Renal pelvis (tissue), 12 donors: ENCODE results near the gene STK24. TPM values are rescaled to one million over a fixed set of nuclear protein-coding genes. Genes with fewer than 3 reads are reported as not detected.
"Not testable (repeated sequence)": the region's sequence is repeated elsewhere in the genome, so short reads cannot be mapped to it uniquely, and the experiment has no call there.

ENCODE experiments used
- DNase-seq: peaks from one replicate; pipeline ENCODE4 v3.0.0-alpha.2; 2013
- long read RNA-seq, 16 experiments: transcript quantifications; one replicate each; lab custom pipeline, GENCODE V29; 2026
- polyA plus RNA-seq, 3 donors: library from polyadenylated mRNA; unstranded; fragments of 120-200 nt; gene quantifications; one replicate each; pipeline ENCODE4 v1.2.1, GENCODE V29; 2013; ENCODE audit not compliant: insufficient read length in 3 of 3

Gene STK24
- 100 to 1,000 TPM; 109 to 117 (median 115) TPM for polyA plus RNA-seq
- long read RNA-seq, donor 1, full-length matches to known transcripts = 33 of 33 reads
- long read RNA-seq, donor 1, partial matches to known transcripts = 0 of 33 reads
- long read RNA-seq, donor 1, other reads (novel, unspliced or antisense) = 0 of 33 reads
- long read RNA-seq, donor 2, full-length matches to known transcripts = 27 of 27 reads
- long read RNA-seq, donor 2, partial matches to known transcripts = 0 of 27 reads
- long read RNA-seq, donor 2, other reads (novel, unspliced or antisense) = 0 of 27 reads
- long read RNA-seq, donor 3, full-length matches to known transcripts = 30 of 67 reads
- long read RNA-seq, donor 3, partial matches to known transcripts = 37 of 67 reads
- long read RNA-seq, donor 3, other reads (novel, unspliced or antisense) = 0 of 67 reads
- long read RNA-seq, donor 4, full-length matches to known transcripts = 21 of 21 reads
- long read RNA-seq, donor 4, partial matches to known transcripts = 0 of 21 reads
- long read RNA-seq, donor 4, other reads (novel, unspliced or antisense) = 0 of 21 reads
- long read RNA-seq, donor 5, full-length matches to known transcripts = 6 of 29 reads
- long read RNA-seq, donor 5, partial matches to known transcripts = 23 of 29 reads
- long read RNA-seq, donor 5, other reads (novel, unspliced or antisense) = 0 of 29 reads
- long read RNA-seq, donor 6, full-length matches to known transcripts = 21 of 21 reads
- long read RNA-seq, donor 6, partial matches to known transcripts = 0 of 21 reads
- long read RNA-seq, donor 6, other reads (novel, unspliced or antisense) = 0 of 21 reads
- long read RNA-seq, donor 7, full-length matches to known transcripts = 36 of 57 reads
- long read RNA-seq, donor 7, partial matches to known transcripts = 21 of 57 reads
- long read RNA-seq, donor 7, other reads (novel, unspliced or antisense) = 0 of 57 reads
- long read RNA-seq, donor 8, full-length matches to known transcripts = 7 of 7 reads
- long read RNA-seq, donor 8, partial matches to known transcripts = 0 of 7 reads
- long read RNA-seq, donor 8, other reads (novel, unspliced or antisense) = 0 of 7 reads
- long read RNA-seq, donor 9, full-length matches to known transcripts = 17 of 30 reads
- long read RNA-seq, donor 9, partial matches to known transcripts = 13 of 30 reads
- long read RNA-seq, donor 9, other reads (novel, unspliced or antisense) = 0 of 30 reads
- long read RNA-seq, donor 10, full-length matches to known transcripts = 20 of 31 reads
- long read RNA-seq, donor 10, partial matches to known transcripts = 11 of 31 reads
- long read RNA-seq, donor 10, other reads (novel, unspliced or antisense) = 0 of 31 reads
- long read RNA-seq, donor 11, full-length matches to known transcripts = 15 of 40 reads
- long read RNA-seq, donor 11, partial matches to known transcripts = 25 of 40 reads
- long read RNA-seq, donor 11, other reads (novel, unspliced or antisense) = 0 of 40 reads
- long read RNA-seq, donor 12, full-length matches to known transcripts = 29 of 271 reads
- long read RNA-seq, donor 12, partial matches to known transcripts = 220 of 271 reads
- long read RNA-seq, donor 12, other reads (novel, unspliced or antisense) = 22 of 271 reads
- long read RNA-seq, donor 13, full-length matches to known transcripts = 12 of 12 reads
- long read RNA-seq, donor 13, partial matches to known transcripts = 0 of 12 reads
- long read RNA-seq, donor 13, other reads (novel, unspliced or antisense) = 0 of 12 reads
- long read RNA-seq, donor 14 = 0 reads
- long read RNA-seq, donor 15 = 0 reads
- long read RNA-seq, donor 16, full-length matches to known transcripts = 23 of 23 reads
- long read RNA-seq, donor 16, partial matches to known transcripts = 0 of 23 reads
- long read RNA-seq, donor 16, other reads (novel, unspliced or antisense) = 0 of 23 reads

GRCh38 chr13:98576963-98577835 lies at the start of gene STK24:
Gene STK24, minus strand, starts transcription at chr13:98577107. Its CDS starts 321 bp downstream, at chr13:98576786.
- DNase-seq = no peak

DNA sequence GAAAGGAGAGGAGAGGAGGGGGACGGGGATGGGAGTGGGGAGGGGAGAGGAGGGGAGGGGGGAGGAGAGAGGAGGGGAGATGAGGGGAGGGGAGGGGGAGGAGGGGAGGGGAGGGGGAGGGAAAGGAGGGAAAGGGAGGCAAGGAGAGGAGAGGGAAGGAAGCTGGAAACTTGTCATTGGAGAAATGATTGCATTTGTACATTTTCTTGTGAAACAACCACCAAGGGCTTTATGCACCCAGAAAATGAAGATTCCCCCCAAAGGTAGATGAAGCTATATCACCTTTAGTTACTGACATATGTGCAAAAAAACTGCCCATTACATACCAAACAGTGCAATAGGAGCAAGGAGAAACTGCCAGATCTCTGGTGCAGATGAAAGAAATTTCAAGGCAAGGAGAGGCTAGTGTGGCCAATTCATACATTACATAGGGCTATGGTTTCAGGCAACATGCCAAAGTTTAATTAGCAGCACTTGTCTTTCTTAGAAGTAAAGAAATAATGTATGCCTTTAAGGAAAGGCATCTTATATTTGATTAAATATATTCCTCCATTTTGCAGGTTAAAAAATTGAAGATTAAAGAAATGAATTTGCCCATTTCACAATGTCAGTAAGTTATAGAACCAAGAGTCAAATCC lies 49.5 kb upstream of the STK24 start:
- no peak for DNase-seq

DNA sequence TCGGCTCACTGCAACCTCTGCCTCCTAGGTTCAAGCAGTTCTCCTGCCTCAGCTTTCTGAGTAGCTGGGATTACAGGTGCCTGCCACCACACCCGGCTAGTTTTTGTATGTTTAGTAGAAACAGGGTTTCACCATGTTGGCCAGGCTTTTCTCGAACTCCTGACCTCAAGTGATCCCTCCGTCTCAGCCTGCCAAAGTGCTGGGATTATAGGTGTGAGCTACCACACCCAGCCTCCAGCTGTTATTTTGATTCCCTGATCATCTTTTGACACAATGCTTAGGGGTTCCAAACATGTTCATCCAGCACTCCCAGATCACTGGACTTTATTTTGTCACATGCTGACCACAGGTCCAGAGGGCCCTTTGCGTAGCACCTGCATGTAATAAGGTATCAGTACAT lies 47.7 kb upstream of the STK24 start:
- not testable (repeated sequence) for DNase-seq

DNA sequence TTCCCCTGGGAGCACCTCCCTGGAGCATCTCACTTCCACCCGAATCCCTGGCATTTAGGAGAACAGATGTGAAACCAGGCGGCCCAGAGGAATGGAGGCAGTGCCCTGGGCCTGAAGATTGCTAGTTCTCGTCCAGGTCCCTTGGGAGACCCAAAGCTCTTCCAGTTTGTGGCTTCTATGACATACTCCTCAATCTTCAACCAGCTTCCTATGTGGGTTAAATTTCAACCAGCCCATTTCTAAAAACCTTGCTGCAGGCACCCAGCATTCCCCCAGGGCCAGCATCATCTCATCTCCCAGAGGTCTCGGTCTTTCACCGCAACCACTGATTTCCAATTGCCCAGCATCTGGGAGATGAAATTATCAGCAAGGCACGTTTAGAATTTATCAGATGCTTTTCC lies 46.0 kb upstream of the STK24 start:
- no peak for DNase-seq

DNA sequence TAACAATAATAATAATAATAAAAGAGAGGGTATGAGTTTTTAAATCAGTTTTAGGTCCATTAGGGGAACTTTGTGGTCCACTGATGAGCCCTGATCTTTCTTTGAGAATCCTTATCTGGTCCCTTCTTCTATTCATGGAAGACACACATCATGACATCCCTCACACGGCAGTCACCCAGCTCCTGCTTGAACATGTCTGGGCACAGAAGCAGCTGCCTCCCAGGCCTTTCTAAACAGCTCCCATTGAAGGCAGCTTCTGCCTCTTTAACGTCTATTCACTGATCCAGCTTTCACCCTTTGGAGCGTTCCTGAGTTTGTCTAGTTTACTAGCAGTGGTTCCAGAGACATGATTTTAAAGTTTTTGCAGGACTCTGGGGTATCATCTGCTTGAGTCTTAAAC lies 42.6 kb upstream of the STK24 start:
- DNase-seq = no peak

DNA sequence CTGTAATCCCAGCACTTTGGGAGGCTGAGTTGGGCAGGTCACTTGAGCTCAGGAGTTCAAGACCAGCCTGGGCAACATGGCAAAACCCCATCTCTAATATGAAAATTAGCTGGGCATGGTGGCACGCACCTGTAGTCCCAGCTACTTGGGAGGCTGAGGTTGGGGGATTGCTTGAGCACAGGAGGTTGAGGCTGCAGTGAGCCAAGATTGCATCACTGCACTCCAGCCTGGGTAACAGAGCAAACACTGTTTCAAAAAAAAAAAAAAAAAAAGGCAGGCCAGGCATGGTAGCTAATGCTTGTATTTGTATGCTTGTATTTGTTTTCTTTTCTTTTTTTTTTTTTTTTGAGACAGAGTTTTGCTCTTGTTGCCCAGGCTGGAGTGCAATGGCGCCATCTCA lies 38.7 kb upstream of the STK24 start:
- not testable (repeated sequence) for DNase-seq

DNA sequence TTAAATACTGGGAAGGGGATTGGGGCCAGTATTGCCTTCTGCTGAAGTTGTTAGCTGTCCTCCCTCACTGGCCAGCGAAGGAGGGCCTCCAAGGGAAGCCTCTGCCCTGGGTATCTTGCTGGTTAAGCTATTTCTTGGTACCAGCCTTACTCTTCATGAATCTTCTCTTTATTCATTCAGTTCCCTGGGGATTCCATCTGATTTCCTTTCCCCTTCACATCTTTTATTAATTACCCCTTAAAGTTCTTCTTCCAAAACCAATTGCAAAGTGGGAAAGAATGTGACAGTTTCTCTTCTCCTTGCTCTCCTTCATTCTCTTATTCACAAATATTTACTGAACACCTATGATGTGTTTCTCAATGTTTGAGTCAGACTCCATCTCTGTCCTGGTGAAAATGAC lies 36.7 kb upstream of the STK24 start:
- DNase-seq = no peak

DNA sequence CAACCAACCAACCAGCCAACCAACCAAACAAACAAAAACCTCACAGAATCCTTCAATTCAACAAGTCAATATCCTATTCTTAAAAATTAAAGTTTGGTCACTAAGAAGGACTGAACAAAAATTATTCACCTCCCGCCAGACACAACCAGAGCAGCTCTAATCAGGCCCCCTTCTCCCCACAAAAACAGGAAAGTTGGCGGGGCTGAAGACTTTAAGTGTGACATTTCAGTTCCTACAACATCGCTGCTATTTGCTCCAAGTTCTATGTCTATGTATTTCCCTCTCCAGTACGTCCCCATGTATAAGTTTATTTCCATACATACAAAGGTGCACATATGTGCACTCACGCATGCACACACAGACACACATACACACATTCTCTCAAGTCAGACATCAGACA lies 32.8 kb upstream of the STK24 start:
- no peak for DNase-seq

- DNase-seq = no peak
Measured at GRCh38 chr13:98606296-98606695, 29.4 kb upstream of the STK24 start.

DNA sequence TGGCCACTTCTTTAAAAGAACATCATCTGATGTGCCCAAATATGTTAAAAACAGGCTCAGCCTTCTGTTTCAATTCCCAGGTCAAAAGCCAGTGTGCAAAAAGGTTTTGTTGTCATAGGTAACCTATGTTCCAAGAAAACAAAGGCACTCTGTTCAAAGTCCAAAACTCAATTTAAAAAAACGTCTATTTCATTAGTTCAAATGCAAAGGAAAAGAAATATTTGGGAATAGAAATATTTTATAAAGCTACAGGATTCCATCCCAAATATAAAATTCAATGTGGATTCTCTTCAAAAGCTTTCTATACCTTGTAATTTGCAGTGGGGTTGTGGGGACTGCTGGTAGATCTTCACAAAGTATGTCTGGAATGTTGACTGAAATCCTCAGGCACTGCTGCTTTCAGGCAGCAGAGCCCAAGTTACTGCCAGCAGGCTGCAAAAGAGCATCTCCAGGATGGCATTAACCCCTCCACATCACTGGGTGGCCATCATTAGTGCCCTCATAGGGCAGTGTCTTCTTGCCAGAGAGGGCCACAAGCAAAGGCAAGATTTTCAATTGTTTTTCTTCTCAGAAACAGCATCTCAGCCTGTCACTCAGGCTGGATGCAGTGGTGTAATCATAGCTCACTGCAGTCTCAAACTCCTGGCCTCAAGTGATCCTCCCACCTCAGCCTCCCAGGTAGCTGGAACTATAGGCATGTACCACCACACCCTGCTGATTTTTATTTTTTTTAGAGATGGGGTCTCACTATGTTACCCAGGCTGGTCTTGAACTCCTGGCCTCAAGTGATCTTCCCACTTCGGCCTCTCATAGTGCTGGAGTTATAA lies 22.8 kb upstream of the STK24 start:
- DNase-seq = no peak

- DNase-seq = no peak
Measured at GRCh38 chr13:98598043-98598442, 21.1 kb upstream of the STK24 start.

DNA sequence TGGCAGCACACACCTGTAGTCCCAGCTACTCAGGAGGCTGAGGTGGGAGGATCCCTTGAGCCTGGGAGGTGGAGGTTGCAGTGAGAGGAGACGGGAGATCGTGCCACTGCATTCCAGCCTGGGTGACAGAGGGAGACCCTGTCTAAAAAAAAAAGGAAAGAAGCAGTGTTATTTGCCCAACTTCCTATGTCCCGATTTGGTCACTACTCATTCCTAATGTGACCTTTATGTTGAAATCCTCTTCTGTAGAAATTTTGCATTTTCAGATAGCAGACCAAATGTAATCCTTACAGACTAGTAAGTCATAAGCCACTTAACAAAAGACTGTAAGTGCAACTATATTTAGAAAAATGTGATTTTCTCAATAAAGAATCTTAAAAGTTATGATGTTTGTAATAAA lies 18.2 kb upstream of the STK24 start:
- no peak for DNase-seq

GRCh38 chr13:98592362-98592732 lies 15.4 kb upstream of the STK24 start:
- no peak for DNase-seq

DNA sequence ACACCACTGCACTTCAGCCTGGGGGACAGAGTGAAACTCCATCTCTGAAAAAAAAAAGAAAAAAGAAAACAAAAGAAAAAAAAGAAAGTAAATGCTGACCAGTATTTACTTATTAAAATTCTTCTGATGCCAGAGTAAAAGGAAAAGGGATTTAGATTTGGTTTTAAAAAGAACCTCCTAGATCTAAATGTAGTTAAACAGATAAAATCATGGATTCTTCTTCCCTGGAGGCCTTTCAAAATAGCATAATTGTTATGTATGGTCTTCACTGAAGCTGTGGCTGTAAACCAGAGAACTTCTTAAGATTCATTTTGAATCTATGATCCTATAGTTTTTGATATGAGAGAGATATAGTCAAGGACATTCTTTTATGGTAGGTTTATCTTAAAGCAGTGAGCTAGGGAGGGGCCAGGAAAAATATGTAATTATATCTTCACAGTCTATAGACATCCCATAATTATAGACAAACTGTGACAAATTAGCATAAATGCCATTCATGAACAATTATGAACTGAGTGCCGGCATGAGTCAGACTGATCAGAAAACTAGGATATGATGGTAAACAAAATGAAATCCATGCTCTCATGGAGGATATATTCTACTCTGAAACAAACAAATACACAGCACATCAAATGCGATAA lies 14.9 kb upstream of the STK24 start:
- no peak for DNase-seq

GRCh38 chr13:98590471-98590870 lies 13.6 kb upstream of the STK24 start:
- DNase-seq = not testable (repeated sequence)

GRCh38 chr13:98589516-98589915 lies 12.6 kb upstream of the STK24 start:
- DNase-seq = not testable (repeated sequence)
